ENCODE measurements around the gene KIRREL3.

KIRREL3 gene

GRCh38 chr11:126413843-126414405 lies 586.6 kb downstream of the KIRREL3 start:
- no peak for DNase-seq (ENCODE audit: low read depth)
- no peak for TF ChIP-seq CTCF (conservative IDR thresholded peaks at IDR 0.05; ENCODE audit: control insufficient read depth, insufficient read depth, low read depth, low read length)
- no peak overlapping the region for H3K4me3 ChIP-seq (ENCODE audit: control insufficient read depth, low read depth, low read length)

- TF ChIP-seq CTCF (conservative IDR thresholded peaks at IDR 0.05; ENCODE audit: control insufficient read depth, insufficient read depth, low read depth, low read length), result no peak
- DNase-seq (ENCODE audit: low read depth), result no peak
- H3K4me3 ChIP-seq (ENCODE audit: control insufficient read depth, low read depth, low read length), result no peak overlapping the region
These were observed 587.1 kb downstream of the KIRREL3 start for GRCh38 chr11:126413426-126413825.

- no peak for DNase-seq (ENCODE audit: low read depth)
- H3K4me3 ChIP-seq (ENCODE audit: control insufficient read depth, low read depth, low read length), result no peak overlapping the region
- peak; percentile 29 for TF ChIP-seq CTCF (conservative IDR thresholded peaks at IDR 0.05; ENCODE audit: control insufficient read depth, insufficient read depth, low read depth, low read length)
These were observed 588.6 kb downstream of the KIRREL3 start for GRCh38 chr11:126411971-126412381.

- DNase-seq (ENCODE audit: low read depth), result no peak
- no peak overlapping the region for H3K4me3 ChIP-seq (ENCODE audit: control insufficient read depth, low read depth, low read length)
- TF ChIP-seq CTCF (conservative IDR thresholded peaks at IDR 0.05; ENCODE audit: control insufficient read depth, insufficient read depth, low read depth, low read length), result no peak
These were observed 589.9 kb downstream of the KIRREL3 start for GRCh38 chr11:126410649-126411048.

GRCh38 chr11:126409620-126409985 lies 591.0 kb downstream of the KIRREL3 start:
- DNase-seq (ENCODE audit: low read depth), result no peak
- H3K4me3 ChIP-seq (ENCODE audit: control insufficient read depth, low read depth, low read length), result no peak overlapping the region
- no peak for TF ChIP-seq CTCF (conservative IDR thresholded peaks at IDR 0.05; ENCODE audit: control insufficient read depth, insufficient read depth, low read depth, low read length)

- no peak overlapping the region for H3K4me3 ChIP-seq (ENCODE audit: control insufficient read depth, low read depth, low read length)
These were observed 591.5 kb downstream of the KIRREL3 start for GRCh38 chr11:126408901-126409619.

More at GRCh38 chr11:126408901-126409619, 591.5 kb downstream of the KIRREL3 start:
- TF ChIP-seq CTCF (conservative IDR thresholded peaks at IDR 0.05; ENCODE audit: control insufficient read depth, insufficient read depth, low read depth, low read length), result no peak
- no peak for DNase-seq (ENCODE audit: low read depth)
